GM12878 (cell line): Measurements from ENCODE around the gene THAP5. TPM values are rescaled to one million over a fixed set of nuclear protein-coding genes. Genes with fewer than 3 reads are reported as not detected.

ENCODE experiments used
- ATAC-seq: fragments of 200-7000 bp; cut with Tn5 transposase; 3 replicates; pipeline ENCODE4 v1.9.1; 2020; ENCODE audit warnings: mild to moderate bottlenecking, moderate library complexity
- BruUV-seq: library from RNA; stranded (reverse); fragments of 400-500 nt; replicated peaks from 2 replicates; lab custom pipeline; 2021; lab: Mats Ljungman, UMichigan
- CTCF ChIA-PET: fragments of 300-600 bp; sonication (Branson Sonifier 250); formaldehyde crosslinking; extraction: SDS; loops from one replicate; lab custom pipeline; 2021; ENCODE audit warnings: inconsistent platforms; lab: Yijun Ruan, JAX
- POLR2A ChIA-PET: fragments of 350-600 bp; formaldehyde crosslinking; extraction: SDS; loops from one replicate; lab custom pipeline; 2021; ENCODE audit warnings: inconsistent platforms; lab: Charles Lee
- RAD21 ChIA-PET: fragments of 300-600 bp; sonication (Branson Sonifier 250); formaldehyde crosslinking; loops from one replicate; lab custom pipeline; 2023; ENCODE audit warnings: antibody characterized with exemption; ENCODE audit not compliant: unreplicated experiment; lab: Charles Lee
- SMC1A ChIA-PET: fragments of 300-600 bp; sonication (Branson Sonifier 250); formaldehyde crosslinking; loops from one replicate; lab custom pipeline; 2023; ENCODE audit not compliant: unreplicated experiment, uncharacterized antibody; lab: Charles Lee
- DNase-seq: peaks from one replicate; pipeline ENCODE4 v3.0.0-alpha.2; 2011; ENCODE audit warnings: low read depth, low spot score
- FAIRE-seq: peaks from 3 replicates; lab custom pipeline; 2011; peaks lifted over from hg19 to GRCh38; lab: Jason Lieb, UNC
- H2AFZ ChIP-seq: 2 replicates; pipeline ENCODE4 v1.6.0; 2011; ENCODE audit warnings: low read depth, low read length, control low read depth; ENCODE audit not compliant: control insufficient read depth
- H3K27ac ChIP-seq: 2 replicates; pipeline ENCODE4 v1.5.1; 2011; ENCODE audit warnings: control low read depth; ENCODE audit not compliant: control insufficient read depth, insufficient read depth
- H3K27me3 ChIP-seq, 2 experiments: replicated peaks in 1 of 2; 2 replicates each; pipeline versions ENCODE4 v1.6.0 to v1.6.1; 2011; ENCODE audit warnings: low read length in 1 of 2; ENCODE audit not compliant: control insufficient read depth in 2 of 2, insufficient read depth in 2 of 2
- H3K36me3 ChIP-seq, 2 experiments: 2 replicates each; pipeline ENCODE4 v1.5.1; 2011; ENCODE audit warnings: low read length in 1 of 2; ENCODE audit not compliant: control insufficient read depth in 2 of 2, insufficient read depth in 2 of 2
- H3K4me1 ChIP-seq: 2 replicates; pipeline ENCODE4 v1.6.1; 2011; ENCODE audit warnings: mild to moderate bottlenecking, low read length, moderate library complexity, mixed read lengths; ENCODE audit not compliant: control insufficient read depth, insufficient read depth
- H3K4me2 ChIP-seq: 2 replicates; pipeline ENCODE4 v1.6.0; 2011; ENCODE audit warnings: control low read depth; ENCODE audit not compliant: control insufficient read depth, insufficient read depth
- H3K4me3 ChIP-seq: fragments of 200-600 bp; sonication (generic); 2 replicates; pipeline ENCODE4 v1.5.1; 2016
- H3K79me2 ChIP-seq: 2 replicates; pipeline ENCODE4 v1.6.0; 2011; ENCODE audit warnings: low read length; ENCODE audit not compliant: control insufficient read depth, insufficient read depth
- H3K9ac ChIP-seq: 2 replicates; pipeline ENCODE4 v1.8.0; 2011; ENCODE audit warnings: low read length, control low read depth, mixed read lengths; ENCODE audit not compliant: control insufficient read depth, insufficient read depth
- H3K9me3 ChIP-seq: replicated peaks from 3 replicates; pipeline ENCODE4 v1.5.1; 2011; ENCODE audit warnings: mild to moderate bottlenecking, low read length; ENCODE audit not compliant: control insufficient read depth, insufficient read depth
- H4K20me1 ChIP-seq: 2 replicates; pipeline ENCODE4 v1.6.0; 2011; ENCODE audit not compliant: control insufficient read depth, insufficient read depth
- ESRRA ChIP-seq: IDR thresholded peaks from 2 replicates; pipeline ENCODE4 v1.6.1; 2012; ENCODE audit warnings: mild to moderate bottlenecking, low read length, improper control_type of control experiment
- STAT1 ChIP-seq: fragments of 450-650 bp; conservative IDR thresholded peaks from 2 replicates; pipeline ENCODE4 v1.6.1; 2014; ENCODE audit warnings: antibody characterized with exemption, mild to moderate bottlenecking
- TBL1XR1 ChIP-seq: IDR thresholded peaks from 2 replicates; pipeline ENCODE4 v1.6.1; 2012; ENCODE audit warnings: low read depth, low read length, improper control_type of control experiment
- YY1 ChIP-seq: IDR thresholded peaks from 2 replicates; pipeline ENCODE4 v1.6.1; 2011; ENCODE audit warnings: low read depth, mild to moderate bottlenecking, low read length
- ZSCAN29 ChIP-seq: fragments of 450-650 bp; IDR thresholded peaks from 2 replicates; pipeline ENCODE4 v1.6.1; 2017; ENCODE audit warnings: mild to moderate bottlenecking, moderate library complexity
- WGBS: methylation state at CpG from one replicate; pipeline ENCODE4 v1.1.6; 2016; ENCODE audit warnings: low lambda C conversion rate; ENCODE audit not compliant: insufficient replicate concordance, insufficient coverage; ENCODE audit errors: missing lambda C conversion rate; 5-methylcytosine and 5-hydroxymethylcytosine counted together
- in situ Hi-C: fragments of 300-500 bp; cut with MboI; formaldehyde crosslinking; loops from 9 replicates; pipeline ENCODE4 v1.14.3; 2018; ENCODE audit warnings: mixed read lengths
- intact Hi-C: fragments of 100-400 bp; cut with micrococcal nuclease; formaldehyde crosslinking; loops from one replicate; pipeline ENCODE4 v1.14.2; 2022; ENCODE audit not compliant: unreplicated experiment
- polyA plus RNA-seq, 11 experiments: library from polyadenylated mRNA; depleted of rRNA in 4 of 11; unstranded in 6 of 11; stranded (reverse) in 5 of 11; fragments of >200 nt; fragmentation: Nextera tagmentation in 4 of 11; fragmentation: Illumina TruSeq in 1 of 11; extraction: Ambion mirVana in 4 of 11; extraction: Trizol in 1 of 11; gene quantifications; 1 replicate in 1 of 11; 2 replicates in 10 of 11; pipeline versions ENCODE4 v1.2.1 to v1.2.3, GENCODE V29; 2011 to 2016; ENCODE audit warnings: inconsistent platforms in 2 of 11, missing spikeins in 2 of 11, low read depth in 1 of 11
- total RNA-seq, 4 experiments: library from RNA; depleted of rRNA in 3 of 4; stranded (reverse); fragments of >200 nt in 3 of 4; fragmentation: Illumina TruSeq in 1 of 4; extraction: Trizol in 1 of 4; gene quantifications; 2 replicates each; pipeline versions ENCODE4 v1.2.1 to v1.2.3, GENCODE V29; 2013 to 2021
- TF ChIP-seq, protein P1 (sequence below): fragments of 450-650 bp; IDR thresholded peaks from 2 replicates; pipeline ENCODE4 v1.6.1; 2017; ENCODE audit warnings: borderline replicate concordance
- TF ChIP-seq, protein P2 (sequence below): IDR thresholded peaks from 2 replicates; pipeline ENCODE4 v1.6.1; 2012; ENCODE audit warnings: low read depth, low read length, improper control_type of control experiment
- TF ChIP-seq, protein P3 (sequence below): fragments of 450-650 bp; IDR thresholded peaks from 2 replicates; pipeline ENCODE4 v1.6.1; 2016; ENCODE audit warnings: mild to moderate bottlenecking
- TF ChIP-seq, protein P4 (sequence below): fragments of 450-650 bp; IDR thresholded peaks from 2 replicates; pipeline ENCODE4 v1.6.1; 2018; ENCODE audit warnings: mild to moderate bottlenecking, low read depth, moderate library complexity; ENCODE audit not compliant: partially characterized antibody
- TF ChIP-seq, protein P5 (sequence below): IDR thresholded peaks from 2 replicates; pipeline ENCODE4 v1.6.1; 2012; ENCODE audit warnings: improper control_type of control experiment, low read depth, low read length; ENCODE audit not compliant: insufficient replicate concordance

The THAP5 gene
- total and polyA plus RNA-seq, 10 of the 15 experiments (the other 5 are each of a cell fraction or from before 2014, with no cell fraction given) = 13.0 to 47.7 (median 24.2) TPM

DNA sequence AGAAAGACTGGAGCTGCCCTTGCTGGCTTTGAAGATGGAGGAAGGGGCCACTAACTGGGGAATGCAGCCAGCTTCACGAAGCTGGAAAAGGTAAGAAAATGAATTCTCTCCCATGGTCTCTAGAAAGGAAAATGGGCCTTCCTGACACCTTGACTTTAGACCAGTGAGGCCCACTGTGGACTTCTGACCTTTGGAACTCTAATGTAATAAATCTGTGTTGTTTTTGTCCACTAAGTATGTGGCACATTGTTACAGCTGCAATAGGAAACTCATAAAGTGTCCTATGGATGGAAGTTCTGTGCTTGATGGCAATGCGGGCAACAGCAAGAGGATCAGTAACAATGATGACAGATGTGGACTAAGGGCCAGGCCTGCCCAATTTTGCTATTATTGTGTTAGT is 21.1 kb upstream of the THAP5 start:
- no peak overlapping the region for H3K4me2 ChIP-seq
- intact Hi-C loops (no loop called here), in situ Hi-C loops (no loop called here)
- SMC1A ChIA-PET = no interaction called here
- H3K4me1 ChIP-seq = no peaks in the 10 kb centered on the region
- H3K9me3 ChIP-seq = no peaks in the 10 kb centered on the region
- WGBS = 54% methylated on average over 2 of the region's 2 CpGs
- no peaks in the 10 kb centered on the region for H4K20me1 ChIP-seq
- DNase-seq (no peak), ATAC-seq (no peak), FAIRE-seq (no peak)
- no peak overlapping the region for H3K27ac ChIP-seq
- no TSS peak for BruUV-seq
- RAD21 ChIA-PET = no interaction called here
- no peaks in the 10 kb centered on the region for H3K36me3 ChIP-seq
- no peak overlapping the region for H3K9ac ChIP-seq
- CTCF ChIA-PET = interaction anchor here (1.0 kb wide), 1 partner anchor 17 kb away, joined by 3 read pairs; no protein-coding TSS in a partner anchor
- no peaks in the 10 kb centered on the region for H3K27me3 ChIP-seq
- no peak overlapping the region for H3K4me3 ChIP-seq
- POLR2A ChIA-PET = interaction anchor here (0.6 kb wide), 1 partner anchor 587 kb away, joined by 3 read pairs; no protein-coding TSS in a partner anchor
- H2AFZ ChIP-seq = no peak overlapping the region
- no peaks in the 10 kb centered on the region for H3K79me2 ChIP-seq
- TF ChIP-seq, protein P1, sequence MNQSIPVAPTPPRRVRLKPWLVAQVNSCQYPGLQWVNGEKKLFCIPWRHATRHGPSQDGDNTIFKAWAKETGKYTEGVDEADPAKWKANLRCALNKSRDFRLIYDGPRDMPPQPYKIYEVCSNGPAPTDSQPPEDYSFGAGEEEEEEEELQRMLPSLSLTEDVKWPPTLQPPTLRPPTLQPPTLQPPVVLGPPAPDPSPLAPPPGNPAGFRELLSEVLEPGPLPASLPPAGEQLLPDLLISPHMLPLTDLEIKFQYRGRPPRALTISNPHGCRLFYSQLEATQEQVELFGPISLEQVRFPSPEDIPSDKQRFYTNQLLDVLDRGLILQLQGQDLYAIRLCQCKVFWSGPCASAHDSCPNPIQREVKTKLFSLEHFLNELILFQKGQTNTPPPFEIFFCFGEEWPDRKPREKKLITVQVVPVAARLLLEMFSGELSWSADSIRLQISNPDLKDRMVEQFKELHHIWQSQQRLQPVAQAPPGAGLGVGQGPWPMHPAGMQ = no peak
- TF ChIP-seq, protein P2, sequence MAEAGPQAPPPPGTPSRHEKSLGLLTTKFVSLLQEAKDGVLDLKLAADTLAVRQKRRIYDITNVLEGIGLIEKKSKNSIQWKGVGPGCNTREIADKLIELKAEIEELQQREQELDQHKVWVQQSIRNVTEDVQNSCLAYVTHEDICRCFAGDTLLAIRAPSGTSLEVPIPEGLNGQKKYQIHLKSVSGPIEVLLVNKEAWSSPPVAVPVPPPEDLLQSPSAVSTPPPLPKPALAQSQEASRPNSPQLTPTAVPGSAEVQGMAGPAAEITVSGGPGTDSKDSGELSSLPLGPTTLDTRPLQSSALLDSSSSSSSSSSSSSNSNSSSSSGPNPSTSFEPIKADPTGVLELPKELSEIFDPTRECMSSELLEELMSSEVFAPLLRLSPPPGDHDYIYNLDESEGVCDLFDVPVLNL = no peak
- TF ChIP-seq YY1 = no peak
- no peak for TF ChIP-seq ZSCAN29
- TF ChIP-seq, protein P3, sequence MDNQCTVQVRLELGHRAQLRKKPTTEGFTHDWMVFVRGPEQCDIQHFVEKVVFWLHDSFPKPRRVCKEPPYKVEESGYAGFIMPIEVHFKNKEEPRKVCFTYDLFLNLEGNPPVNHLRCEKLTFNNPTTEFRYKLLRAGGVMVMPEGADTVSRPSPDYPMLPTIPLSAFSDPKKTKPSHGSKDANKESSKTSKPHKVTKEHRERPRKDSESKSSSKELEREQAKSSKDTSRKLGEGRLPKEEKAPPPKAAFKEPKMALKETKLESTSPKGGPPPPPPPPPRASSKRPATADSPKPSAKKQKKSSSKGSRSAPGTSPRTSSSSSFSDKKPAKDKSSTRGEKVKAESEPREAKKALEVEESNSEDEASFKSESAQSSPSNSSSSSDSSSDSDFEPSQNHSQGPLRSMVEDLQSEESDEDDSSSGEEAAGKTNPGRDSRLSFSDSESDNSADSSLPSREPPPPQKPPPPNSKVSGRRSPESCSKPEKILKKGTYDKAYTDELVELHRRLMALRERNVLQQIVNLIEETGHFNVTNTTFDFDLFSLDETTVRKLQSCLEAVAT = no peak
- TF ChIP-seq STAT1 = no peak
- TF ChIP-seq, protein P4, sequence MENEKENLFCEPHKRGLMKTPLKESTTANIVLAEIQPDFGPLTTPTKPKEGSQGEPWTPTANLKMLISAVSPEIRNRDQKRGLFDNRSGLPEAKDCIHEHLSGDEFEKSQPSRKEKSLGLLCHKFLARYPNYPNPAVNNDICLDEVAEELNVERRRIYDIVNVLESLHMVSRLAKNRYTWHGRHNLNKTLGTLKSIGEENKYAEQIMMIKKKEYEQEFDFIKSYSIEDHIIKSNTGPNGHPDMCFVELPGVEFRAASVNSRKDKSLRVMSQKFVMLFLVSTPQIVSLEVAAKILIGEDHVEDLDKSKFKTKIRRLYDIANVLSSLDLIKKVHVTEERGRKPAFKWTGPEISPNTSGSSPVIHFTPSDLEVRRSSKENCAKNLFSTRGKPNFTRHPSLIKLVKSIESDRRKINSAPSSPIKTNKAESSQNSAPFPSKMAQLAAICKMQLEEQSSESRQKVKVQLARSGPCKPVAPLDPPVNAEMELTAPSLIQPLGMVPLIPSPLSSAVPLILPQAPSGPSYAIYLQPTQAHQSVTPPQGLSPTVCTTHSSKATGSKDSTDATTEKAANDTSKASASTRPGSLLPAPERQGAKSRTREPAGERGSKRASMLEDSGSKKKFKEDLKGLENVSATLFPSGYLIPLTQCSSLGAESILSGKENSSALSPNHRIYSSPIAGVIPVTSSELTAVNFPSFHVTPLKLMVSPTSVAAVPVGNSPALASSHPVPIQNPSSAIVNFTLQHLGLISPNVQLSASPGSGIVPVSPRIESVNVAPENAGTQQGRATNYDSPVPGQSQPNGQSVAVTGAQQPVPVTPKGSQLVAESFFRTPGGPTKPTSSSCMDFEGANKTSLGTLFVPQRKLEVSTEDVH = no peak
- TF ChIP-seq ESRRA = no peak
- no peak for TF ChIP-seq TBL1XR1
- TF ChIP-seq, protein P5, sequence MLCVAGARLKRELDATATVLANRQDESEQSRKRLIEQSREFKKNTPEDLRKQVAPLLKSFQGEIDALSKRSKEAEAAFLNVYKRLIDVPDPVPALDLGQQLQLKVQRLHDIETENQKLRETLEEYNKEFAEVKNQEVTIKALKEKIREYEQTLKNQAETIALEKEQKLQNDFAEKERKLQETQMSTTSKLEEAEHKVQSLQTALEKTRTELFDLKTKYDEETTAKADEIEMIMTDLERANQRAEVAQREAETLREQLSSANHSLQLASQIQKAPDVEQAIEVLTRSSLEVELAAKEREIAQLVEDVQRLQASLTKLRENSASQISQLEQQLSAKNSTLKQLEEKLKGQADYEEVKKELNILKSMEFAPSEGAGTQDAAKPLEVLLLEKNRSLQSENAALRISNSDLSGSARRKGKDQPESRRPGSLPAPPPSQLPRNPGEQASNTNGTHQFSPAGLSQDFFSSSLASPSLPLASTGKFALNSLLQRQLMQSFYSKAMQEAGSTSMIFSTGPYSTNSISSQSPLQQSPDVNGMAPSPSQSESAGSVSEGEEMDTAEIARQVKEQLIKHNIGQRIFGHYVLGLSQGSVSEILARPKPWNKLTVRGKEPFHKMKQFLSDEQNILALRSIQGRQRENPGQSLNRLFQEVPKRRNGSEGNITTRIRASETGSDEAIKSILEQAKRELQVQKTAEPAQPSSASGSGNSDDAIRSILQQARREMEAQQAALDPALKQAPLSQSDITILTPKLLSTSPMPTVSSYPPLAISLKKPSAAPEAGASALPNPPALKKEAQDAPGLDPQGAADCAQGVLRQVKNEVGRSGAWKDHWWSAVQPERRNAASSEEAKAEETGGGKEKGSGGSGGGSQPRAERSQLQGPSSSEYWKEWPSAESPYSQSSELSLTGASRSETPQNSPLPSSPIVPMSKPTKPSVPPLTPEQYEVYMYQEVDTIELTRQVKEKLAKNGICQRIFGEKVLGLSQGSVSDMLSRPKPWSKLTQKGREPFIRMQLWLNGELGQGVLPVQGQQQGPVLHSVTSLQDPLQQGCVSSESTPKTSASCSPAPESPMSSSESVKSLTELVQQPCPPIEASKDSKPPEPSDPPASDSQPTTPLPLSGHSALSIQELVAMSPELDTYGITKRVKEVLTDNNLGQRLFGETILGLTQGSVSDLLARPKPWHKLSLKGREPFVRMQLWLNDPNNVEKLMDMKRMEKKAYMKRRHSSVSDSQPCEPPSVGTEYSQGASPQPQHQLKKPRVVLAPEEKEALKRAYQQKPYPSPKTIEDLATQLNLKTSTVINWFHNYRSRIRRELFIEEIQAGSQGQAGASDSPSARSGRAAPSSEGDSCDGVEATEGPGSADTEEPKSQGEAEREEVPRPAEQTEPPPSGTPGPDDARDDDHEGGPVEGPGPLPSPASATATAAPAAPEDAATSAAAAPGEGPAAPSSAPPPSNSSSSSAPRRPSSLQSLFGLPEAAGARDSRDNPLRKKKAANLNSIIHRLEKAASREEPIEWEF = no peak
